Neural cell (in vitro differentiated cells): Measurements from ENCODE around the gene NME9. TPM values are rescaled to one million over a fixed set of nuclear protein-coding genes. Genes with fewer than 3 reads are reported as not detected.
A peak's percentile ranks its signal among the peaks of the same experiment; 100 is the strongest.

Experiments
- H2AFZ ChIP-seq: fragments of 200-600, 300-800 bp; sonication (generic), shearing (Covaris generic); 2 replicates; pipeline ENCODE4 v1.6.0; 2014; ENCODE audit warnings: low read depth, mild to moderate bottlenecking, antibody characterized with exemption, low read length, moderate library complexity
- H3F3A ChIP-seq: fragments of 200-600 bp; shearing (Covaris generic); 2 replicates; pipeline ENCODE4 v1.6.1; 2016; ENCODE audit warnings: mild to moderate bottlenecking, moderate library complexity, mixed read lengths, antibody characterized with exemption, low read length; ENCODE audit not compliant: insufficient read depth, poor library complexity, severe bottlenecking
- H3K27ac ChIP-seq: fragments of 200-600, 300-800 bp; sonication (generic), shearing (Covaris generic); 2 replicates; pipeline ENCODE4 v1.5.1; 2014; ENCODE audit warnings: mild to moderate bottlenecking, low read length, moderate library complexity
- H3K27me3 ChIP-seq: fragments of 300-800, 200-600 bp; sonication (generic), shearing (Covaris generic); 2 replicates; pipeline ENCODE4 v1.6.0; 2014; ENCODE audit warnings: mild to moderate bottlenecking, low read depth, low read length, moderate library complexity; ENCODE audit not compliant: insufficient read depth
- H3K36me3 ChIP-seq: fragments of 300-800, 200-600 bp; sonication (generic), shearing (Covaris generic); 2 replicates; pipeline ENCODE4 v1.5.1; 2014; ENCODE audit warnings: mild to moderate bottlenecking, antibody characterized with exemption, low read length, moderate library complexity; ENCODE audit not compliant: insufficient read depth
- H3K4me2 ChIP-seq: fragments of 300-800, 200-600 bp; sonication (generic), shearing (Covaris generic); 2 replicates; pipeline ENCODE4 v1.6.0; 2014; ENCODE audit warnings: mild to moderate bottlenecking, low read length
- H3K4me3 ChIP-seq: fragments of 300-800, 200-600 bp; sonication (generic), shearing (Covaris generic); 2 replicates; pipeline ENCODE4 v1.5.1; 2014; ENCODE audit warnings: mild to moderate bottlenecking, low read length, moderate library complexity
- H3K79me2 ChIP-seq: fragments of 200-600 bp; shearing (Covaris generic); replicated peaks from 2 replicates; pipeline ENCODE4 v1.6.0; 2014; ENCODE audit warnings: mild to moderate bottlenecking, low read length, moderate library complexity; ENCODE audit not compliant: insufficient read depth
- H3K9ac ChIP-seq: fragments of 300-800, 200-600 bp; sonication (generic), shearing (Covaris generic); 2 replicates; pipeline ENCODE4 v1.6.1; 2016; ENCODE audit warnings: mild to moderate bottlenecking, low read length, mixed read lengths
- H3K9me2 ChIP-seq: fragments of 200-600 bp; shearing (Covaris generic); 2 replicates; pipeline ENCODE4 v1.6.1; 2016; ENCODE audit warnings: mild to moderate bottlenecking, low read length, mixed read lengths; ENCODE audit not compliant: insufficient read depth
- H3K9me3 ChIP-seq: fragments of 200-600, 300-800 bp; sonication (generic), shearing (Covaris generic); 2 replicates; pipeline ENCODE4 v1.6.1; 2016; ENCODE audit warnings: mild to moderate bottlenecking, mixed run types, low read length, moderate library complexity, mixed read lengths
- H4K20me1 ChIP-seq: fragments of 200-600 bp; shearing (Covaris generic); 2 replicates; pipeline ENCODE4 v1.6.1; 2016; ENCODE audit warnings: mild to moderate bottlenecking, mixed run types; ENCODE audit not compliant: insufficient read depth
- EP300 ChIP-seq: fragments of 450-650 bp; conservative IDR thresholded peaks from 2 replicates; pipeline ENCODE4 v1.6.1; 2014; ENCODE audit warnings: antibody characterized with exemption, mild to moderate bottlenecking, moderate library complexity; ENCODE audit not compliant: poor library complexity, severe bottlenecking
- EZH2 ChIP-seq: fragments of 200-600, 300-800 bp; shearing (Covaris generic), sonication (generic); IDR thresholded peaks from 2 replicates; pipeline ENCODE4 v1.6.1; 2014; ENCODE audit warnings: antibody characterized with exemption, low read length, borderline replicate concordance, mild to moderate bottlenecking; ENCODE audit not compliant: insufficient read depth, poor library complexity, severe bottlenecking
- MXI1 ChIP-seq: fragments of 450-650 bp; conservative IDR thresholded peaks from 2 replicates; pipeline ENCODE4 v1.6.1; 2014; ENCODE audit warnings: antibody characterized with exemption, mild to moderate bottlenecking; ENCODE audit not compliant: poor library complexity, severe bottlenecking
- POLR2AphosphoS5 ChIP-seq: IDR thresholded peaks from 2 replicates; pipeline ENCODE4 v1.6.1; 2012
- RAD21 ChIP-seq: fragments of 450-650 bp; conservative IDR thresholded peaks from 2 replicates; pipeline ENCODE4 v1.6.1; 2014; ENCODE audit warnings: antibody characterized with exemption, mild to moderate bottlenecking, moderate library complexity
- SMC3 ChIP-seq: fragments of 450-650 bp; conservative IDR thresholded peaks from 2 replicates; pipeline ENCODE4 v1.6.1; 2014; ENCODE audit warnings: antibody characterized with exemption, mild to moderate bottlenecking, moderate library complexity; ENCODE audit not compliant: poor library complexity
- TAF1 ChIP-seq: IDR thresholded peaks from 2 replicates; pipeline ENCODE4 v1.6.1; 2012; ENCODE audit warnings: low read depth
- polyA plus RNA-seq: library from polyadenylated mRNA; depleted of rRNA; stranded (reverse); fragments of >200 nt; gene quantifications from 2 replicates; pipeline ENCODE4 v1.2.3, GENCODE V29; 2014
- TF ChIP-seq, protein P1 (sequence below): IDR thresholded peaks from 2 replicates; pipeline ENCODE4 v1.6.1; 2012; ENCODE audit warnings: borderline replicate concordance
- TF ChIP-seq, protein P2 (sequence below): fragments of 450-650 bp; IDR thresholded peaks from 2 replicates; pipeline ENCODE4 v1.5.1; 2014; ENCODE audit warnings: antibody characterized with exemption, mild to moderate bottlenecking, moderate library complexity; ENCODE audit not compliant: poor library complexity, severe bottlenecking

The NME9 gene
- polyA plus RNA-seq, 1 donor from 2014 or later = 17.4 TPM

DNA sequence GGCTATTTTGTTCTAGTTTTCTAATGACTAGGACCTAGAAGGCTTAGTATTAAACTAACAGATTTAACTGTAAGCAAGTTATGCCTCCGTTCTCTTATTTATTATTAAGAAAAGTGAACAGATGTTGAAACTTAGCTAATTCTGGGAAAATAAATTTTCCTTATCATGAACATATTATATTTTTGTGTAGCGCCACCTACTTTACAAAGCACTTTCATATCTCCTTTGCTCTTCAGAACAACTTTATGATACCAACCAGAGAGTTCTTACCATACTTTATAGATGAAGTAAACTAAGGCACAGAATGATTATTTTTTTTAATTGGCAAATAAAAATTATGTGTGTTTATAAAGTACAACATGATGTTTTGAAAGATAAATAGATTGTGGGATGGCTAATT is 59.4 kb downstream of the NME9 start:
- no peaks in the 10 kb centered on the region for H3K36me3 ChIP-seq
- H2AFZ ChIP-seq = no peak overlapping the region

DNA sequence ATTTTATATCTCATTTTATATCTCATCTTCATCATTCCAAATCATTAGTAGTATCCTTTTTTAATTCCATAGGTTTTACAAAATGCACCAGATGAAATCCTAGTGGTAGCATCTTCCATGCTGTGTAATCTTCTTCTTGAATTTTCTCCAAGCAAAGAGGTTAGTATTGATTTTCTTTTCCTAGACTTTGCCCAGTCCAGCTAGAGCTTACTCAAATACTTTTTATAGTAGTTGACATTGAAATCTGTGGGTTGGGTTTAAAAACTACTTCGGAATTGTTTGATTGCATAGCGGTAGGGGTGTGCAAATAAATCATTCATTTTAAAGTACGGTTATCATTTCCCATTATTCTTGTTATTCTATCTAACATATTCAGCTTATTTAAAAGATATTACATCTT is 62.6 kb downstream of the NME9 start:
- H3K9ac ChIP-seq = no peak overlapping the region
- no peaks in the 10 kb centered on the region for H3K79me2 ChIP-seq
- H4K20me1 ChIP-seq = no peaks in the 10 kb centered on the region
- no peak overlapping the region for H2AFZ ChIP-seq
- TF ChIP-seq EP300 (no peak), POLR2AphosphoS5 (no peak), TAF1 (no peak), EZH2 (no peak), SMC3 (no peak), RAD21 (no peak), MXI1 (no peak)
- TF ChIP-seq, protein P1, sequence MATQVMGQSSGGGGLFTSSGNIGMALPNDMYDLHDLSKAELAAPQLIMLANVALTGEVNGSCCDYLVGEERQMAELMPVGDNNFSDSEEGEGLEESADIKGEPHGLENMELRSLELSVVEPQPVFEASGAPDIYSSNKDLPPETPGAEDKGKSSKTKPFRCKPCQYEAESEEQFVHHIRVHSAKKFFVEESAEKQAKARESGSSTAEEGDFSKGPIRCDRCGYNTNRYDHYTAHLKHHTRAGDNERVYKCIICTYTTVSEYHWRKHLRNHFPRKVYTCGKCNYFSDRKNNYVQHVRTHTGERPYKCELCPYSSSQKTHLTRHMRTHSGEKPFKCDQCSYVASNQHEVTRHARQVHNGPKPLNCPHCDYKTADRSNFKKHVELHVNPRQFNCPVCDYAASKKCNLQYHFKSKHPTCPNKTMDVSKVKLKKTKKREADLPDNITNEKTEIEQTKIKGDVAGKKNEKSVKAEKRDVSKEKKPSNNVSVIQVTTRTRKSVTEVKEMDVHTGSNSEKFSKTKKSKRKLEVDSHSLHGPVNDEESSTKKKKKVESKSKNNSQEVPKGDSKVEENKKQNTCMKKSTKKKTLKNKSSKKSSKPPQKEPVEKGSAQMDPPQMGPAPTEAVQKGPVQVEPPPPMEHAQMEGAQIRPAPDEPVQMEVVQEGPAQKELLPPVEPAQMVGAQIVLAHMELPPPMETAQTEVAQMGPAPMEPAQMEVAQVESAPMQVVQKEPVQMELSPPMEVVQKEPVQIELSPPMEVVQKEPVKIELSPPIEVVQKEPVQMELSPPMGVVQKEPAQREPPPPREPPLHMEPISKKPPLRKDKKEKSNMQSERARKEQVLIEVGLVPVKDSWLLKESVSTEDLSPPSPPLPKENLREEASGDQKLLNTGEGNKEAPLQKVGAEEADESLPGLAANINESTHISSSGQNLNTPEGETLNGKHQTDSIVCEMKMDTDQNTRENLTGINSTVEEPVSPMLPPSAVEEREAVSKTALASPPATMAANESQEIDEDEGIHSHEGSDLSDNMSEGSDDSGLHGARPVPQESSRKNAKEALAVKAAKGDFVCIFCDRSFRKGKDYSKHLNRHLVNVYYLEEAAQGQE = no peak
- TF ChIP-seq, protein P2, sequence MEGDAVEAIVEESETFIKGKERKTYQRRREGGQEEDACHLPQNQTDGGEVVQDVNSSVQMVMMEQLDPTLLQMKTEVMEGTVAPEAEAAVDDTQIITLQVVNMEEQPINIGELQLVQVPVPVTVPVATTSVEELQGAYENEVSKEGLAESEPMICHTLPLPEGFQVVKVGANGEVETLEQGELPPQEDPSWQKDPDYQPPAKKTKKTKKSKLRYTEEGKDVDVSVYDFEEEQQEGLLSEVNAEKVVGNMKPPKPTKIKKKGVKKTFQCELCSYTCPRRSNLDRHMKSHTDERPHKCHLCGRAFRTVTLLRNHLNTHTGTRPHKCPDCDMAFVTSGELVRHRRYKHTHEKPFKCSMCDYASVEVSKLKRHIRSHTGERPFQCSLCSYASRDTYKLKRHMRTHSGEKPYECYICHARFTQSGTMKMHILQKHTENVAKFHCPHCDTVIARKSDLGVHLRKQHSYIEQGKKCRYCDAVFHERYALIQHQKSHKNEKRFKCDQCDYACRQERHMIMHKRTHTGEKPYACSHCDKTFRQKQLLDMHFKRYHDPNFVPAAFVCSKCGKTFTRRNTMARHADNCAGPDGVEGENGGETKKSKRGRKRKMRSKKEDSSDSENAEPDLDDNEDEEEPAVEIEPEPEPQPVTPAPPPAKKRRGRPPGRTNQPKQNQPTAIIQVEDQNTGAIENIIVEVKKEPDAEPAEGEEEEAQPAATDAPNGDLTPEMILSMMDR = no peak
- no peaks in the 10 kb centered on the region for H3F3A ChIP-seq
- H3K4me3 ChIP-seq = no peak overlapping the region
- no peaks in the 10 kb centered on the region for H3K9me2 ChIP-seq
- no peak overlapping the region for H3K27ac ChIP-seq
- H3K9me3 ChIP-seq = no peaks in the 10 kb centered on the region
- H3K36me3 ChIP-seq = no peaks in the 10 kb centered on the region
- H3K27me3 ChIP-seq = no peaks in the 10 kb centered on the region
- H3K4me2 ChIP-seq = no peak overlapping the region

More for the DNA sequence above, 59.4 kb downstream of the NME9 start:
- Histone ChIP-seq H3K4me2 (no peak overlapping the region), H3K27ac (no peak overlapping the region), H3K79me2 (no peaks in the 10 kb centered on the region), H3K9me2 (no peaks in the 10 kb centered on the region), H4K20me1 (no peaks in the 10 kb centered on the region), H3K9ac (no peak overlapping the region), H3K27me3 (no peaks in the 10 kb centered on the region), H3K4me3 (no peak overlapping the region), H3F3A (no peaks in the 10 kb centered on the region), H3K9me3 (no peaks in the 10 kb centered on the region)
- TF ChIP-seq EZH2 = no peak
- TF ChIP-seq, protein P2 = peak; percentile 14
